SK-N-SH treated with all-trans-retinoic acid at 6 μM for 48 hours (cell line): ENCODE measurements around the gene RAET1L.
"Not testable (repeated sequence)": the region's sequence is repeated elsewhere in the genome, so short reads cannot be mapped to it uniquely, and the experiment has no call there.

Source experiments
- ATAC-seq: fragments of 200-7000 bp; cut with Tn5 transposase; 3 replicates; pipeline ENCODE4 v1.9.1; 2020; ENCODE audit warnings: mild to moderate bottlenecking, moderate library complexity
- CSDC2 ChIP-seq: fragments of 250-450 bp; sonication (Bioruptor Pico); IDR thresholded peaks from 2 replicates; pipeline ENCODE4 v1.5.0; 2020; ENCODE audit warnings: mild to moderate bottlenecking, moderate library complexity
- ESRRG ChIP-seq: fragments of 250-450 bp; sonication (Bioruptor Pico); IDR thresholded peaks from 2 replicates; pipeline ENCODE4 v1.6.1; 2021; ENCODE audit warnings: mild to moderate bottlenecking
- GLIS3 ChIP-seq: fragments of 250-450 bp; sonication (Bioruptor Pico); IDR thresholded peaks from 2 replicates; pipeline ENCODE4 v1.5.0; 2020; ENCODE audit warnings: mild to moderate bottlenecking, moderate library complexity
- ISL1 ChIP-seq: fragments of 250-450 bp; sonication (Bioruptor Pico); IDR thresholded peaks from 2 replicates; pipeline ENCODE4 v2.1.2; 2022; ENCODE audit warnings: mild to moderate bottlenecking, moderate library complexity
- OSR1 ChIP-seq: fragments of 250-450 bp; sonication (Bioruptor Pico); IDR thresholded peaks from 2 replicates; pipeline ENCODE4 v1.8.0; 2022; ENCODE audit warnings: moderate library complexity, mild to moderate bottlenecking, inconsistent platforms
- RARB ChIP-seq: fragments of 250-450 bp; sonication (Bioruptor Pico); IDR thresholded peaks from 2 replicates; pipeline ENCODE4 v1.8.0; 2021; ENCODE audit warnings: mild to moderate bottlenecking, moderate library complexity
- TCF4 ChIP-seq: fragments of 250-450 bp; sonication (Bioruptor Pico); IDR thresholded peaks from 2 replicates; pipeline ENCODE4 v1.8.0; 2021; ENCODE audit warnings: mild to moderate bottlenecking, moderate library complexity, borderline replicate concordance
- ZC3H10 ChIP-seq: fragments of 250-450 bp; sonication (Bioruptor Pico); IDR thresholded peaks from 2 replicates; pipeline ENCODE4 v1.5.1; 2021; ENCODE audit warnings: mild to moderate bottlenecking, moderate library complexity
- ZFP30 ChIP-seq: fragments of 450-650 bp; formaldehyde crosslinking; IDR thresholded peaks from 2 replicates; pipeline ENCODE4 v1.5.0; 2022; ENCODE audit warnings: mild to moderate bottlenecking, moderate library complexity
- ZNF565 ChIP-seq: fragments of 450-650 bp; formaldehyde crosslinking; conservative IDR thresholded peaks from 2 replicates; pipeline ENCODE4 v1.5.0; 2020; ENCODE audit warnings: low read depth, mild to moderate bottlenecking, moderate library complexity
- ZNF70 ChIP-seq: fragments of 450-650 bp; formaldehyde crosslinking; IDR thresholded peaks from 2 replicates; pipeline ENCODE4 v1.5.0; 2020; ENCODE audit warnings: mild to moderate bottlenecking, moderate library complexity
- TF ChIP-seq, protein P1 (sequence below): fragments of 250-450 bp; sonication (Bioruptor Pico); IDR thresholded peaks from 2 replicates; pipeline ENCODE4 v1.5.0; 2020; ENCODE audit warnings: mild to moderate bottlenecking, moderate library complexity
- TF ChIP-seq, protein P2 (sequence below): fragments of 250-450 bp; sonication (Bioruptor Pico); IDR thresholded peaks from 2 replicates; pipeline ENCODE4 v1.5.1; 2020; ENCODE audit warnings: low read depth, mild to moderate bottlenecking, moderate library complexity
- TF ChIP-seq, protein P3 (sequence below): fragments of 250-450 bp; sonication (Bioruptor Pico); IDR thresholded peaks from 2 replicates; pipeline ENCODE4 v1.8.0; 2020; ENCODE audit warnings: mild to moderate bottlenecking, moderate library complexity, borderline replicate concordance
- TF ChIP-seq, protein P4 (sequence below): fragments of 250-450 bp; sonication (Bioruptor Pico); IDR thresholded peaks from 2 replicates; pipeline ENCODE4 v1.5.1; 2021; ENCODE audit warnings: mild to moderate bottlenecking, moderate library complexity
- TF ChIP-seq, protein P5 (sequence below): fragments of 250-450 bp; sonication (Bioruptor Pico); IDR thresholded peaks from 2 replicates; pipeline ENCODE4 v1.8.0; 2021; ENCODE audit warnings: low read depth, mild to moderate bottlenecking, moderate library complexity, borderline replicate concordance

RAET1L gene

DNA sequence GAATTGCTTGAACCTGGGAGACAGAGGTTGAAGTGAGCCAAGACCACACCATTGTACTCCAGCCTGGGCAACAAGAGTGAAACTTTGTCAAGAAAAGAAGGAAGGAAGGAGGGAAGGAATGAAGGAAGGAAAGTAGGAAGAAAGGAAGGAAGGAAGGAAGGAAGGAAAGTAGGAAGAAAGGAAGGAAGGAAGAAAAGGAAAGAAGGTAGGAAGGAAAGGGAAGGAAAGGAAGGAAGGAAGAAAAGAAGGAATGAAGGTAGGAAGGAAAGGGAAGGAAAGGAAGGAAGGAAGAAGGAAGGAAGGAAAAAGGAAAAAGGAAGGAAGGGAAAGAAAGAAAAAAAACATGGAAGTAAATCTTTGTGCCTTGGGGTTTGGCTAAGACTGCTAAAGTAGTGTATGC is 49.9 kb downstream of the RAET1L start (continued):
- TF ChIP-seq, protein P1, sequence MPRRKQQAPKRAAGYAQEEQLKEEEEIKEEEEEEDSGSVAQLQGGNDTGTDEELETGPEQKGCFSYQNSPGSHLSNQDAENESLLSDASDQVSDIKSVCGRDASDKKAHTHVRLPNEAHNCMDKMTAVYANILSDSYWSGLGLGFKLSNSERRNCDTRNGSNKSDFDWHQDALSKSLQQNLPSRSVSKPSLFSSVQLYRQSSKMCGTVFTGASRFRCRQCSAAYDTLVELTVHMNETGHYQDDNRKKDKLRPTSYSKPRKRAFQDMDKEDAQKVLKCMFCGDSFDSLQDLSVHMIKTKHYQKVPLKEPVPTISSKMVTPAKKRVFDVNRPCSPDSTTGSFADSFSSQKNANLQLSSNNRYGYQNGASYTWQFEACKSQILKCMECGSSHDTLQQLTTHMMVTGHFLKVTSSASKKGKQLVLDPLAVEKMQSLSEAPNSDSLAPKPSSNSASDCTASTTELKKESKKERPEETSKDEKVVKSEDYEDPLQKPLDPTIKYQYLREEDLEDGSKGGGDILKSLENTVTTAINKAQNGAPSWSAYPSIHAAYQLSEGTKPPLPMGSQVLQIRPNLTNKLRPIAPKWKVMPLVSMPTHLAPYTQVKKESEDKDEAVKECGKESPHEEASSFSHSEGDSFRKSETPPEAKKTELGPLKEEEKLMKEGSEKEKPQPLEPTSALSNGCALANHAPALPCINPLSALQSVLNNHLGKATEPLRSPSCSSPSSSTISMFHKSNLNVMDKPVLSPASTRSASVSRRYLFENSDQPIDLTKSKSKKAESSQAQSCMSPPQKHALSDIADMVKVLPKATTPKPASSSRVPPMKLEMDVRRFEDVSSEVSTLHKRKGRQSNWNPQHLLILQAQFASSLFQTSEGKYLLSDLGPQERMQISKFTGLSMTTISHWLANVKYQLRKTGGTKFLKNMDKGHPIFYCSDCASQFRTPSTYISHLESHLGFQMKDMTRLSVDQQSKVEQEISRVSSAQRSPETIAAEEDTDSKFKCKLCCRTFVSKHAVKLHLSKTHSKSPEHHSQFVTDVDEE (CRISPR knock-in tag), result no peak
- no peak for TF ChIP-seq ZC3H10

DNA sequence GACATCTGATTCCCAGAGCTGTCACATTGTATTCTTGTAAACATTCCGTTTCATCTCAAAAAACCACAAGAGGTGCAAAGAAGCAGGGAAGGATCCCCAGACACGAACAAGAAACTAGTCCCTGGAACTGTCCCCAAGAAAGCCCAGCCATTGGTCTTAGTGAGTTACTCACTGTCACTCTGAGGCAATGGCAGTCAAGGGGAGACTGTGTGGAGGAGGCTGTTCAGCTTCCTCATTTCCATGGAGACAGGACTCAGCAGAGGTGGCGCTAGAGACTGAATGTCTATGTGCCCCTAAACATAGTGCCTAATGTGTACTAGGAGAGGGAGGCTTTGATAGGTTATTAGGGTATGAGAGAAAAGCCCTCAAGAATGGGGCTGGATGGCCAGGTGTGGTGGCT is 50.5 kb downstream of the RAET1L start:
- no peak for TF ChIP-seq ESRRG (CRISPR knock-in tag)
- TF ChIP-seq ZFP30 (CRISPR knock-in tag), result no peak
- TF ChIP-seq, protein P2, sequence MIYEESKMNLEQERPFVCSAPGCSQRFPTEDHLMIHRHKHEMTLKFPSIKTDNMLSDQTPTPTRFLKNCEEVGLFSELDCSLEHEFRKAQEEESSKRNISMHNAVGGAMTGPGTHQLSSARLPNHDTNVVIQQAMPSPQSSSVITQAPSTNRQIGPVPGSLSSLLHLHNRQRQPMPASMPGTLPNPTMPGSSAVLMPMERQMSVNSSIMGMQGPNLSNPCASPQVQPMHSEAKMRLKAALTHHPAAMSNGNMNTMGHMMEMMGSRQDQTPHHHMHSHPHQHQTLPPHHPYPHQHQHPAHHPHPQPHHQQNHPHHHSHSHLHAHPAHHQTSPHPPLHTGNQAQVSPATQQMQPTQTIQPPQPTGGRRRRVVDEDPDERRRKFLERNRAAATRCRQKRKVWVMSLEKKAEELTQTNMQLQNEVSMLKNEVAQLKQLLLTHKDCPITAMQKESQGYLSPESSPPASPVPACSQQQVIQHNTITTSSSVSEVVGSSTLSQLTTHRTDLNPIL (CRISPR knock-in tag), result no peak
- TF ChIP-seq TCF4 (CRISPR knock-in tag), result no peak
- TF ChIP-seq, protein P3, sequence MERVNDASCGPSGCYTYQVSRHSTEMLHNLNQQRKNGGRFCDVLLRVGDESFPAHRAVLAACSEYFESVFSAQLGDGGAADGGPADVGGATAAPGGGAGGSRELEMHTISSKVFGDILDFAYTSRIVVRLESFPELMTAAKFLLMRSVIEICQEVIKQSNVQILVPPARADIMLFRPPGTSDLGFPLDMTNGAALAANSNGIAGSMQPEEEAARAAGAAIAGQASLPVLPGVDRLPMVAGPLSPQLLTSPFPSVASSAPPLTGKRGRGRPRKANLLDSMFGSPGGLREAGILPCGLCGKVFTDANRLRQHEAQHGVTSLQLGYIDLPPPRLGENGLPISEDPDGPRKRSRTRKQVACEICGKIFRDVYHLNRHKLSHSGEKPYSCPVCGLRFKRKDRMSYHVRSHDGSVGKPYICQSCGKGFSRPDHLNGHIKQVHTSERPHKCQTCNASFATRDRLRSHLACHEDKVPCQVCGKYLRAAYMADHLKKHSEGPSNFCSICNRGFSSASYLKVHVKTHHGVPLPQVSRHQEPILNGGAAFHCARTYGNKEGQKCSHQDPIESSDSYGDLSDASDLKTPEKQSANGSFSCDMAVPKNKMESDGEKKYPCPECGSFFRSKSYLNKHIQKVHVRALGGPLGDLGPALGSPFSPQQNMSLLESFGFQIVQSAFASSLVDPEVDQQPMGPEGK (CRISPR knock-in tag), result no peak
- TF ChIP-seq, protein P4, sequence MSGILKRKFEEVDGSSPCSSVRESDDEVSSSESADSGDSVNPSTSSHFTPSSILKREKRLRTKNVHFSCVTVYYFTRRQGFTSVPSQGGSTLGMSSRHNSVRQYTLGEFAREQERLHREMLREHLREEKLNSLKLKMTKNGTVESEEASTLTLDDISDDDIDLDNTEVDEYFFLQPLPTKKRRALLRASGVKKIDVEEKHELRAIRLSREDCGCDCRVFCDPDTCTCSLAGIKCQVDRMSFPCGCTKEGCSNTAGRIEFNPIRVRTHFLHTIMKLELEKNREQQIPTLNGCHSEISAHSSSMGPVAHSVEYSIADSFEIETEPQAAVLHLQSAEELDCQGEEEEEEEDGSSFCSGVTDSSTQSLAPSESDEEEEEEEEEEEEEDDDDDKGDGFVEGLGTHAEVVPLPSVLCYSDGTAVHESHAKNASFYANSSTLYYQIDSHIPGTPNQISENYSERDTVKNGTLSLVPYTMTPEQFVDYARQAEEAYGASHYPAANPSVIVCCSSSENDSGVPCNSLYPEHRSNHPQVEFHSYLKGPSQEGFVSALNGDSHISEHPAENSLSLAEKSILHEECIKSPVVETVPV (CRISPR knock-in tag), result no peak
- TF ChIP-seq ZNF70, result no peak
- TF ChIP-seq, protein P5, sequence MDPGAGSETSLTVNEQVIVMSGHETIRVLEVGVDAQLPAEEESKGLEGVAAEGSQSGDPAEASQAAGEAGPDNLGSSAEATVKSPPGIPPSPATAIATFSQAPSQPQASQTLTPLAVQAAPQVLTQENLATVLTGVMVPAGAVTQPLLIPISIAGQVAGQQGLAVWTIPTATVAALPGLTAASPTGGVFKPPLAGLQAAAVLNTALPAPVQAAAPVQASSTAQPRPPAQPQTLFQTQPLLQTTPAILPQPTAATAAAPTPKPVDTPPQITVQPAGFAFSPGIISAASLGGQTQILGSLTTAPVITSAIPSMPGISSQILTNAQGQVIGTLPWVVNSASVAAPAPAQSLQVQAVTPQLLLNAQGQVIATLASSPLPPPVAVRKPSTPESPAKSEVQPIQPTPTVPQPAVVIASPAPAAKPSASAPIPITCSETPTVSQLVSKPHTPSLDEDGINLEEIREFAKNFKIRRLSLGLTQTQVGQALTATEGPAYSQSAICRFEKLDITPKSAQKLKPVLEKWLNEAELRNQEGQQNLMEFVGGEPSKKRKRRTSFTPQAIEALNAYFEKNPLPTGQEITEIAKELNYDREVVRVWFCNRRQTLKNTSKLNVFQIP (CRISPR knock-in tag), result no peak
- TF ChIP-seq CSDC2, result no peak
- no peak for TF ChIP-seq ZC3H10
- TF ChIP-seq, protein P1 (CRISPR knock-in tag), result no peak
- TF ChIP-seq RARB (CRISPR knock-in tag), result no peak
- TF ChIP-seq OSR1 (CRISPR knock-in tag), result no peak
- TF ChIP-seq GLIS3 (CRISPR knock-in tag), result no peak
- no peak for ATAC-seq

DNA sequence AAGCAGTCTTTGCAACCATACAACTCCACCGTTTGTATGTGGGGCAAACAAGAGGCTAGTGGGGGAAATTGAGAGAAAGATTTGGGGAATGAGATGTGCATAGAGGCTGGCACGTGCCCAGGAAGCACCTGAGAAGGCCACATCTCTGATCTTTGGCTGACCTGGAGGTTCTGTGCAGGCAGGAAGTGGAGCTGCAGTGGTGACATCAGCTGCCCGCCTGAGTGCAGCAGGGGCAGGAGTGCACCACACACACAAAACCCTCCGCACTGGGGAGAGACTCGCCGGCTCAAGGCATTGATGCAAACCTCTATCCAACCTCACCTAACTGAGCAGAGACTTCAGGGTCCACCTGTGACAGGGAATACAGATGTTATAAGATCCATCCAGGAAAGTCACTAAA is 50.9 kb downstream of the RAET1L start:
- not testable (repeated sequence) for ATAC-seq

DNA sequence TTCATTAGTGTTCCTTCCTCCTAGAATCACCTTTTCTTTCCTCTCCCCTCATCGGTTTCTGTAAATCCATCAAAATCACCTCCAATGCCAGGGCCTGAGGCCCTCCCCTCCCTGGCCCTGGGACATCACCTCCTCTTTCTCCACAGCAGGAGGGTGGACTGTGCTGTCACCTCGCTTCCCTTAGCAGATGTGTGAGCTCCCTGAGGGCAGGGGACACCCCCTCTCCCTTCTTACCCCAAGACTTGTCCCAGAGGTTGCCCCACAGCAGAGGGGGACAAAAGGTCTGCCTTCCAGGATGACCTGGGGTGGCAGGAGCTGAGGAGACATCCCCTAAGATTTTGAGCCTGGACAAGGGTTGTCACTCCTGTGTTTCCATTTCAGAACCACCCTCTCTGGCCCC is 55.7 kb downstream of the RAET1L start:
- TF ChIP-seq, protein P4 (CRISPR knock-in tag), result no peak
- no peak for TF ChIP-seq ZNF565
- no peak for TF ChIP-seq ISL1 (CRISPR knock-in tag)
- no peak for TF ChIP-seq CSDC2
- TF ChIP-seq OSR1 (CRISPR knock-in tag), result no peak
- TF ChIP-seq, all 23 proteins: peak for 0
- ATAC-seq, result no peak

DNA sequence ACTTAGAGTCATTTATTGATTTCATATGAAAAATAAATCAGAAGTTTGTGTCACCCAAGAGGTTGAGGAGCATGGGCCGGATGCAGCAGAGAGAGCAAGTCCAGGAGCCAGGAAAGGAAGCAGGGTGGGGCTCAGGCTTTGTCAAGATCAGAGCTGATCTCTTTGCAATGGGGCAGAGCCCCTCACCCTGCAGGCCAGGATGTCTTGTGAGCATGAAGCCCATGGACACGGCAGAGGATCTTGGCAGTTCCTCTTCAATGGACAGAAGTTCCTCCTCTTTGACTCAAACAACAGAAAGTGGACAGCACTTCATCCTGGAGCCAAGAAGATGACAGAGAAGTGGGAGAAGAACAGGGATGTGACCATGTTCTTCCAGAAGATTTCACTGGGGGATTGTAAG is 56.4 kb downstream of the RAET1L start:
- not testable (repeated sequence) for ATAC-seq
